ENCODE data around the gene EARS2.

DNA sequence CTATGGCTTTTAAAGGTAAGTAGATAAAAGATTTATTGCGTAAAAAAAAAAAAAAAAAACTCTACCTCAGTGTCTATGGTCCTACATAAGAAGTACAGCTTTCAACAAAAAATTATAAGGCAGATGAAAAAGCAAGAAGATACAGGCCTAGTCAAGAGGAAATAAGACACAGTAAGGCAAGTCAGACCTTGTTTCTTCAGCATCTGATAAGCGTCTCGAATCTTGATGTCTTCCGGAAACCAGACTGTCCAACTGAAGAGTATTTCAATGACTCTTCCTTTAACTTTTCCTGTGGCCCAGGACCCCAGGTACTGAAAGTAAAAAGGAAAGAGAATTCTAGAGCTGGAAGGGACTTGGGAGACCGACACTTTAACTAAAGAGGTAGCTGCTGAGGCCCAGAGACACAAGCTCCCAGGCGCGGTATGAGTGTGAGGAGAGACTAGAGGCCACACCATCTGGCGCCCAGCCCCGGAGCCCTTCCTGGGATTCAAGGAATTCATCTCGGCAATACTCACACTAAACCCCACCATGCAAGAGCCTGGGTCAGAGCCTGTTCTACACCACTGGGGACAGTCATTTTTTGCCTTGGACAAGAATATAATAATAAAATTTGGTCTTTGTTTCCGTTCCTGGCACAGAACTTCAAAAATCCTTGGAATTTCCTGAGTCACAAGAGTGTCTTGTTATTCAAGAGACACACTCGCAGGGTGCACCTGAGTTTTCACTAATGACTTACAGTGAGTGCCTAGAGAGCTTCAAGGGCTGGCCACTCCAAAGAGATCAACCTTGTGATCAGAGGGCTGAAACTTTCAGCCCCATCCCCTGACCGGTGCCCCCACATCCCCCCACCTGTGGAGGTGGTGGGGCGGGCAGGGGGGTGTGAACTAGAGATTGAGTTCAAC, 65.4 kb downstream of the EARS2 start:
- TF ChIP-seq CTCF (IDR thresholded peaks at IDR 0.05; ENCODE audit: low read length), result no peak
- TF ChIP-seq EZH2 (IDR thresholded peaks at IDR 0.05; ENCODE audit: borderline replicate concordance, low read length), result no peak

All from OCI-LY1 (cell line).